GM12878 (cell line): Measurements from ENCODE around the gene RNF40. TPM values are rescaled to one million over a fixed set of nuclear protein-coding genes. Genes with fewer than 3 reads are reported as not detected.

Source experiments
- ATAC-seq: fragments of 200-7000 bp; cut with Tn5 transposase; 3 replicates; pipeline ENCODE4 v1.9.1; 2020; ENCODE audit warnings: mild to moderate bottlenecking, moderate library complexity
- BruUV-seq: library from RNA; stranded (reverse); fragments of 400-500 nt; replicated peaks from 2 replicates; lab custom pipeline; 2021; lab: Mats Ljungman, UMichigan
- CTCF ChIA-PET: fragments of 300-600 bp; sonication (Branson Sonifier 250); formaldehyde crosslinking; extraction: SDS; loops from one replicate; lab custom pipeline; 2021; ENCODE audit warnings: inconsistent platforms; lab: Yijun Ruan, JAX
- POLR2A ChIA-PET: fragments of 350-600 bp; formaldehyde crosslinking; extraction: SDS; loops from one replicate; lab custom pipeline; 2021; ENCODE audit warnings: inconsistent platforms; lab: Charles Lee
- RAD21 ChIA-PET: fragments of 300-600 bp; sonication (Branson Sonifier 250); formaldehyde crosslinking; loops from one replicate; lab custom pipeline; 2023; ENCODE audit warnings: antibody characterized with exemption; ENCODE audit not compliant: unreplicated experiment; lab: Charles Lee
- SMC1A ChIA-PET: fragments of 300-600 bp; sonication (Branson Sonifier 250); formaldehyde crosslinking; loops from one replicate; lab custom pipeline; 2023; ENCODE audit not compliant: unreplicated experiment, uncharacterized antibody; lab: Charles Lee
- DNase-seq: peaks from one replicate; pipeline ENCODE4 v3.0.0-alpha.2; 2011; ENCODE audit warnings: low read depth, low spot score
- FAIRE-seq: peaks from 3 replicates; lab custom pipeline; 2011; peaks lifted over from hg19 to GRCh38; lab: Jason Lieb, UNC
- H2AFZ ChIP-seq: 2 replicates; pipeline ENCODE4 v1.6.0; 2011; ENCODE audit warnings: low read depth, low read length, control low read depth; ENCODE audit not compliant: control insufficient read depth
- H3K27ac ChIP-seq: 2 replicates; pipeline ENCODE4 v1.5.1; 2011; ENCODE audit warnings: control low read depth; ENCODE audit not compliant: control insufficient read depth, insufficient read depth
- H3K27me3 ChIP-seq, 2 experiments: replicated peaks in 1 of 2; 2 replicates each; pipeline versions ENCODE4 v1.6.0 to v1.6.1; 2011; ENCODE audit warnings: low read length in 1 of 2; ENCODE audit not compliant: control insufficient read depth in 2 of 2, insufficient read depth in 2 of 2
- H3K36me3 ChIP-seq, 2 experiments: 2 replicates each; pipeline ENCODE4 v1.5.1; 2011; ENCODE audit warnings: low read length in 1 of 2; ENCODE audit not compliant: control insufficient read depth in 2 of 2, insufficient read depth in 2 of 2
- H3K4me1 ChIP-seq: 2 replicates; pipeline ENCODE4 v1.6.1; 2011; ENCODE audit warnings: mild to moderate bottlenecking, low read length, moderate library complexity, mixed read lengths; ENCODE audit not compliant: control insufficient read depth, insufficient read depth
- H3K4me2 ChIP-seq: 2 replicates; pipeline ENCODE4 v1.6.0; 2011; ENCODE audit warnings: control low read depth; ENCODE audit not compliant: control insufficient read depth, insufficient read depth
- H3K4me3 ChIP-seq: fragments of 200-600 bp; sonication (generic); 2 replicates; pipeline ENCODE4 v1.5.1; 2016
- H3K79me2 ChIP-seq: 2 replicates; pipeline ENCODE4 v1.6.0; 2011; ENCODE audit warnings: low read length; ENCODE audit not compliant: control insufficient read depth, insufficient read depth
- H3K9ac ChIP-seq: 2 replicates; pipeline ENCODE4 v1.8.0; 2011; ENCODE audit warnings: low read length, control low read depth, mixed read lengths; ENCODE audit not compliant: control insufficient read depth, insufficient read depth
- H3K9me3 ChIP-seq: replicated peaks from 3 replicates; pipeline ENCODE4 v1.5.1; 2011; ENCODE audit warnings: mild to moderate bottlenecking, low read length; ENCODE audit not compliant: control insufficient read depth, insufficient read depth
- H4K20me1 ChIP-seq: 2 replicates; pipeline ENCODE4 v1.6.0; 2011; ENCODE audit not compliant: control insufficient read depth, insufficient read depth
- FOS ChIP-seq: IDR thresholded peaks from 3 replicates; pipeline ENCODE4 v1.6.1; 2011; ENCODE audit warnings: borderline replicate concordance; ENCODE audit not compliant: insufficient read length; ENCODE audit errors: extremely low read depth
- POLR2A ChIP-seq: IDR thresholded peaks from 2 replicates; pipeline ENCODE4 v1.6.1; 2011; ENCODE audit warnings: low read depth, mild to moderate bottlenecking, low read length
- SMAD5 ChIP-seq: IDR thresholded peaks from 2 replicates; pipeline ENCODE4 v1.6.1; 2016; ENCODE audit warnings: antibody characterized with exemption, low read depth
- SP1 ChIP-seq: IDR thresholded peaks from one replicate; pipeline ENCODE4 v1.6.1; 2011; ENCODE audit warnings: low read depth, low read length
- SPI1 ChIP-seq: IDR thresholded peaks from 2 replicates; pipeline ENCODE4 v1.6.1; 2011; ENCODE audit warnings: low read depth, mild to moderate bottlenecking, low read length, moderate library complexity, borderline replicate concordance; ENCODE audit not compliant: insufficient read depth
- TCF3 ChIP-seq: IDR thresholded peaks from 2 replicates; pipeline ENCODE4 v1.6.1; 2012; ENCODE audit warnings: low read depth, mild to moderate bottlenecking, low read length, borderline replicate concordance; ENCODE audit not compliant: insufficient read depth
- WRNIP1 ChIP-seq: IDR thresholded peaks from 2 replicates; pipeline ENCODE4 v1.6.1; 2011; ENCODE audit warnings: low read depth, low read length, improper control_type of control experiment, borderline replicate concordance
- WGBS: methylation state at CpG from one replicate; pipeline ENCODE4 v1.1.6; 2016; ENCODE audit warnings: low lambda C conversion rate; ENCODE audit not compliant: insufficient replicate concordance, insufficient coverage; ENCODE audit errors: missing lambda C conversion rate; 5-methylcytosine and 5-hydroxymethylcytosine counted together
- in situ Hi-C: fragments of 300-500 bp; cut with MboI; formaldehyde crosslinking; loops from 9 replicates; pipeline ENCODE4 v1.14.3; 2018; ENCODE audit warnings: mixed read lengths
- intact Hi-C: fragments of 100-400 bp; cut with micrococcal nuclease; formaldehyde crosslinking; loops from one replicate; pipeline ENCODE4 v1.14.2; 2022; ENCODE audit not compliant: unreplicated experiment
- polyA plus RNA-seq, 11 experiments: library from polyadenylated mRNA; depleted of rRNA in 4 of 11; unstranded in 6 of 11; stranded (reverse) in 5 of 11; fragments of >200 nt; fragmentation: Nextera tagmentation in 4 of 11; fragmentation: Illumina TruSeq in 1 of 11; extraction: Ambion mirVana in 4 of 11; extraction: Trizol in 1 of 11; gene quantifications; 1 replicate in 1 of 11; 2 replicates in 10 of 11; pipeline versions ENCODE4 v1.2.1 to v1.2.3, GENCODE V29; 2011 to 2016; ENCODE audit warnings: inconsistent platforms in 2 of 11, missing spikeins in 2 of 11, low read depth in 1 of 11
- total RNA-seq, 4 experiments: library from RNA; depleted of rRNA in 3 of 4; stranded (reverse); fragments of >200 nt in 3 of 4; fragmentation: Illumina TruSeq in 1 of 4; extraction: Trizol in 1 of 4; gene quantifications; 2 replicates each; pipeline versions ENCODE4 v1.2.1 to v1.2.3, GENCODE V29; 2013 to 2021
- TF ChIP-seq, protein P1 (sequence below): IDR thresholded peaks from 2 replicates; pipeline ENCODE4 v1.6.1; 2012; ENCODE audit warnings: low read depth, low read length, improper control_type of control experiment
- TF ChIP-seq, protein P2 (sequence below): IDR thresholded peaks from 2 replicates; pipeline ENCODE4 v1.6.1; 2011; ENCODE audit warnings: borderline replicate concordance, low read depth, mild to moderate bottlenecking, moderate library complexity, mixed read lengths, low read length; ENCODE audit not compliant: insufficient read depth; ENCODE audit errors: extremely low read length

Gene RNF40
- total and polyA plus RNA-seq, 10 of the 15 experiments (the other 5 are each of a cell fraction or from before 2014, with no cell fraction given): 3.7 to 97.6 (median 58.4) TPM

DNA sequence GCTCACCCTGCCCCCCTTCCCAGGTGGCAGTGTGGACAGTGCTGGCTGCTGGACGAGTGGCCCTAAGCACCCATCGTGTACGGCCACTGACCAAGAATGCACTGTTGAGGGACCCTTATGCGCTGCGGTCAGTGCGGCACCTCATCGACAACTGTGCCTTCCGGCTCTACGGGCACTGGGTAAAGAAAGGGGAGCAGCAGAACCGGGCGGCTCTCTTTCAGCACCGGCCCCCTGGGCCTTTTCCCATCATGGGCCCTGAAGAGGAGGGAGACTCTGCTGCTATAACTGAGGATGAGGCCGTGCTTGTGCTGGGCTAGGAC lies 5.4 kb upstream of the RNF40 start:
- no TSS peak for BruUV-seq
- H3K36me3 ChIP-seq: peaks cover 11 to 14% of the 10 kb centered on the region in 2 experiments; a peak in 3 of 4 replicates
- H3K9ac ChIP-seq: no peak overlapping the region
- RAD21 ChIA-PET: no interaction called here
- H3K4me3 ChIP-seq: no peak overlapping the region
- WGBS: 95% methylated on average over 13 of the region's 13 CpGs
- in situ Hi-C loops (loop anchor here (25.0 kb wide), 1 partner anchor 1131 kb away; no protein-coding TSS in a partner anchor), intact Hi-C loops (no loop called here)
- no peak overlapping the region for H3K4me2 ChIP-seq
- CTCF ChIA-PET: no interaction called here
- H3K27ac ChIP-seq: no peak overlapping the region
- H4K20me1 ChIP-seq: no peaks in the 10 kb centered on the region
- 0 out of 2 replicates have a peak, but pooled peaks have one; percentile 29 for TF ChIP-seq POLR2A
- TF ChIP-seq SP1: no peak
- H2AFZ ChIP-seq: no peak overlapping the region
- SMC1A ChIA-PET: no interaction called here
- H3K4me1 ChIP-seq: peaks cover 4% of the 10 kb centered on the region; the same call in 1 of the 2 replicates
- H3K27me3 ChIP-seq: no peaks in the 10 kb centered on the region
- FAIRE-seq (no peak), ATAC-seq (no peak), DNase-seq (no peak)
- H3K79me2 ChIP-seq: no peaks in the 10 kb centered on the region
- POLR2A ChIA-PET: no interaction called here
- H3K9me3 ChIP-seq: no peaks in the 10 kb centered on the region

DNA sequence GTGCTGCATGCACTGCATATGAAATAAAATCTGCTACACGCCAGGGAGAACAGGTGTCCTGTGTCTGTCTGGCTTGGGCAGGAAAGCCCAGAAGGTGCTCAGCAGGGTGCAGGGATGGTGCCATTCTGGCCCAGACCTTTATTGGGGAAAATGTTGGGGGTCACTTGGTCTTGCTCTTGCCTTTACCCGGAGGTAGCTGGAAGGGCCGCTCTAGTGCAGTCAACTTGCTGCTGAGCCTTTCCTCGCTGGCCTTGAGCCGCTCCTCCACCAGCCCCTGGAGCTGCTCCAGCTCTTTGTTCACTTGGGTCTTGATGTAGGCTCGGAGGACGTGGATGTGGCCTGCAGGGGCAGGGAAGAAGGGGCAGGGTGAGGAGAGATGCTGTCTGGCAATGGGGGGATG lies 4.8 kb upstream of the RNF40 start:
- DNase-seq: no peak
- H3K27ac ChIP-seq: no peak overlapping the region
- H4K20me1 ChIP-seq: no peaks in the 10 kb centered on the region
- ChIA-PET SMC1A (no interaction called here), RAD21 (no interaction called here), CTCF (no interaction called here), POLR2A (no interaction called here)
- no peak for TF ChIP-seq FOS
- no peak for TF ChIP-seq SPI1
- TF ChIP-seq, protein P1, sequence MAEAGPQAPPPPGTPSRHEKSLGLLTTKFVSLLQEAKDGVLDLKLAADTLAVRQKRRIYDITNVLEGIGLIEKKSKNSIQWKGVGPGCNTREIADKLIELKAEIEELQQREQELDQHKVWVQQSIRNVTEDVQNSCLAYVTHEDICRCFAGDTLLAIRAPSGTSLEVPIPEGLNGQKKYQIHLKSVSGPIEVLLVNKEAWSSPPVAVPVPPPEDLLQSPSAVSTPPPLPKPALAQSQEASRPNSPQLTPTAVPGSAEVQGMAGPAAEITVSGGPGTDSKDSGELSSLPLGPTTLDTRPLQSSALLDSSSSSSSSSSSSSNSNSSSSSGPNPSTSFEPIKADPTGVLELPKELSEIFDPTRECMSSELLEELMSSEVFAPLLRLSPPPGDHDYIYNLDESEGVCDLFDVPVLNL: no peak
- no peak for TF ChIP-seq WRNIP1
- TF ChIP-seq, protein P2, sequence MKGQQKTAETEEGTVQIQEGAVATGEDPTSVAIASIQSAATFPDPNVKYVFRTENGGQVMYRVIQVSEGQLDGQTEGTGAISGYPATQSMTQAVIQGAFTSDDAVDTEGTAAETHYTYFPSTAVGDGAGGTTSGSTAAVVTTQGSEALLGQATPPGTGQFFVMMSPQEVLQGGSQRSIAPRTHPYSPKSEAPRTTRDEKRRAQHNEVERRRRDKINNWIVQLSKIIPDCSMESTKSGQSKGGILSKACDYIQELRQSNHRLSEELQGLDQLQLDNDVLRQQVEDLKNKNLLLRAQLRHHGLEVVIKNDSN: no peak
- TF ChIP-seq SMAD5: no peak
- TF ChIP-seq TCF3: no peak
- peaks cover 4% of the 10 kb centered on the region; the same call in 1 of the 2 replicates for H3K4me1 ChIP-seq
- no peak overlapping the region for H2AFZ ChIP-seq
- H3K9ac ChIP-seq: no peak overlapping the region
- no peaks in the 10 kb centered on the region for H3K27me3 ChIP-seq
- no TSS peak for BruUV-seq
- no peak overlapping the region for H3K4me3 ChIP-seq
- intact Hi-C loops (no loop called here), in situ Hi-C loops (loop anchor here (25.0 kb wide), 1 partner anchor 1130 kb away; no protein-coding TSS in a partner anchor)
- no peak for ATAC-seq
- H3K4me2 ChIP-seq: no peak overlapping the region
- peaks cover 11 to 14% of the 10 kb centered on the region in 2 experiments; a peak in 3 of 4 replicates for H3K36me3 ChIP-seq
- WGBS: 99% methylated on average over 7 of the region's 7 CpGs
- FAIRE-seq: no peak
- no peaks in the 10 kb centered on the region for H3K9me3 ChIP-seq
- H3K79me2 ChIP-seq: peaks cover 2% of the 10 kb centered on the region
